Measurements from ENCODE around the gene CNTROB.

CNTROB gene

DNA sequence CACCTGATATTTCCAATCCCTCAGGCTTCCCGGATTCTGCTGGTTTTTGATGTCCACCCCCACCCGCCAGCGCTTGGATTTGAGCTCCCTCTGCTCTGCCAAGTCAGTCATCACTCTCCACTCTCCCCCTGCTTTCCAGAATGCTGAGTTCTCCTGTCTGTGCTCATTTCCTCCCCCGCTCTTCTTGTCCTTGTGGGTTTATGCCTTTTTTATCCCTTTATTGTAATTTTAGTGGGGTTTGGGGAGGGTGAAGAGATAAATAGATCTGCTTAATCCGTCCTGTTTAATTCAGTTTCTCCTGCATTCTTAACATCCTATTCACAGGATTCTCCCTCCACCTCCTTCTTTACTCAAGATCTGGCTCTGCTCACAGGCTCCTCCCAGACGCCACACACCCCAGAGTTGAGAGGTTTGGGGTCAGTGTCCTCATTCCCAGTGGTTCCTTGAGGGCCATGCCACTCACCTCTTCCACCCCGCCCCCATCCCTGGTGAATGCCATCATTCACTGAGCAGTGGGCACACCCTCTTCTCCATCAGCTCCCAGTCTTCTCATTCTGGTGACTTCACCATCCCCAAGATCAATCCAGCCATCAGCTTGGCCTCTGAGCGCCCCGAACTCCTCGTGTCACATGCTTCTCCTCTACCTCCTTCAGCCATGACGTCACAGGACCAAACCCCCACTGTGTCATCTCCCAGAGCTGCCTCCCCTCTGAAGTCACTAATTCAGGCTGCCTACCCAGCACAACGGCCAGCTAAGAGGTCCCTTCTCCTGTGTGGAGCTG lies 55.3 kb downstream of the CNTROB start:
- DNase-seq, result no peak

DNA sequence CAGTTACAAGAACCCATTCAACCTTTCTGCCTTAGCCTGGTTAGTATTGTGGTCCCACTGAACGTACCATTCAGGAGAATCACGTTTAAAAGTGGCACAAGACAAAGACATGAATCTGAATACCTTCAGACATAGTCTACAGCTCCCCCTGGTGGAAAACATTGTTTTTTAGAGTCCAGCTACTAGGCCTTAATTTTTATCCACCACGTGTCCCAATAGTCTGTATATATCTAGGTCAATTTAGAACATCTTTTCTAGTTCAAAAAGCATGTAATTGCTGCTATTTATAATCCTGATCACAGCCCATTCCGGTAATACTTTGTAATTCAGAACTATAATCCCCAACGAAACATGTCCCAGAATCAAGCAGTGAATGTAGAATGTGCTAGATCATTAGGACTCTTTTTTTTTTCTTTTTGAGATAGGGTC lies 56.8 kb downstream of the CNTROB start:
- DNase-seq, result peak; percentile 77

DNA sequence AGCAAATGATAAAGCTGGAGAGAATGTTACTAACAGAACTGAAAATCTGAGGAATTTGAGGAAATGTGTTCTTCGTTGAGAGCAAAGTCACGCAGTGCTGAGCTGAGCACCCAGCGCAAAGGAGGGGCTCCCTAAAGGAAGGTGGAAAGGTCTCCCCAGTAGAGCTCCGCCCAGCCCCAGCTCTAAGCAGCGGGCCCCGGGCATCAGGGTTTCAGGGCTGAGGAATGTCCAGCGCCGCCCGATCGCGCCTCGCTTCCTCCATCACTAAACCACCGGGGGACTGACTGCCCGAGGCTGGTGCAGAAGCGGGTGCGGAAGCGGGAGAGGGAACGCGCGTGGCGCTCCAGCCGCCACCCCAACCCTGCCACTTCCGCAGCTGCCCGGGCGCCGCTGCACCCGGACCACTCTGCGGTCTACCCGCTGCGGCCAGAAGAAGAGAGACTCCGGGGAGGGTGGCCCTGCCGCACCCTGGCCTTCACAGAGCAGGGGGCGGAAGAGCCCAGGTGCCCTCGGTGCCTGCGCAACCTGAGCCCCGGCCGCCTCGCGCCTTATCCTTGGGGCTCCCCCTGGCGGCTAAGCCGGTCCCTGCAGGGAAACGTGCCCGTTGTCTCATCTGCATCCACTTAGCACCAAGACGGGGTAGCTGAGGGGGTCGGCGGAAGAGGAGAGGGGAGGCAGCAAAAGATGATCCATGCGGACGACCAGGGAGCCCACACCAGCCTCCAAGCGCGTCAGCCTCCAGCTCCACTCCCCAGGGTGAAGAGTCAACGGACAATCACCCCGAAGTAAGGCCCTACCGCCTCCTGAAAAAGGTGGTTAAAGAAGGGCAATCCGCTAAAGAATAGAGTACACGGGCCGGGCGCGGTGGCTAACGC lies 58.0 kb downstream of the CNTROB start:
- peak; percentile 95 for DNase-seq

DNA sequence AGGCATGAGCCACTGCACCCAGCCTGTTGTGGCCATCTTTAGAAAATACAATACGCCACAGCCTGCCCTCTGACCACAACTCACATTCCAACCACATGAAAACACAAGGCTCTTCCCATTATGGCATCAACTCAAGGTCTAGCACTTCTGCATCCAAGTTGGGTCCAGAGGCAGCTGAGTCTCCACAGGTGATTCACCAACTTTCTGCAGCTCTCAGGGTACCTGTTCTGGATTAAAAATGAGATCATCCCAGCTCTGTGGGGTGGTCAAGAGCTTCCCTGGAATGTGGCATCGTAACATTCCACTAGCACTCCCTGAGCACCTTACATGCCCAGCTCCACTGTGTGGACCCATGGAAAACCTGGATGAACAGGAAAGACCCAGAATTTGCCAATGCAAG lies 60.5 kb downstream of the CNTROB start:
- DNase-seq, result no peak

DNA sequence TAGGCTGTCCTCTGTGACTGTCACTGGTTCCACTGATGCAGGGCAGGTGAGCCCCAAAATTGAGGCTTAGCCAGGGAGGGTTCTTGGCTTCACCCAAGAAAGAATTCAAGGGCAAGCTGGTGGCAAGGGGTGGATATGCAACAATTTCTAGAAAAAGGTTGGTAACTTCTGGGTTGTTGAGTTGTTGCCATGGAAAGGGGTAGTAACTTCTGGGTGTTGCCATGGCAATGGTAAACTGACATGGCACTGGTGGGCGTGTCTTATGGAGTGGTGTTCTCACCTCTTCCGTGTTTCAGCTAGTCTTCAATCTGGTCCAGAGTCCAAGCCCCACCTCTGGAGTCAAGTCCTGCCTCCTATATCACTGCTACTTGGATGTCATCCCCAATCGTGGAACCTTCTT lies 60.9 kb downstream of the CNTROB start:
- DNase-seq, result no peak

DNA sequence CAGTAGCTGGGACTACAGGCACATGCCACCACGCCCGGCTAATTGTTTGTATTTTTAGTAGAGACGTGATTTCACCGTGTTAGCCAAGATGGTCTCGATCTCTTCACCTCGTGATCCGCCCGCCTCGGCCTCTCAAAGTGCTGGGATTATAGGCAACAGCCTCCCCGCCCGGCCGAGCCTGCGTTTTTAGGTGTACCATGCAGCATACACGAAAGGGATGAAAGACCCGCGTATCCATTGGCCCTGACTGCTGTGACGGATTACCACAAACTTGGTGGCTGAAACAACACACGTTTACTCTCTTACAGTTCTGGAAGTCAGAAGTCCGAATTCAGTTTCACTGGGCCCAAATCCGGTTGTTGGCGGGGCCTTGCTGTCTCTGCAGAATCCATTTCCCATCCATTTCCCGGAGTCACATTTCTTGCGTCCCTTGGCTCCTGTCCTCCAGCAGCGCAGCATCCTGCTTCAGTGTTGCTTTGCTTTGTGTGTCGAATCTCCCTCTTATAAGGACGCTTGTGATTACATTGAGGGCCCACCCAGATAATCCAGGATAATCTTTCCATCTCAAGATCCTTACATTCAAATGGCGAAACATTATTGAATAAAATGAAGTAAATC lies 62.1 kb downstream of the CNTROB start:
- DNase-seq, result no peak

DNA sequence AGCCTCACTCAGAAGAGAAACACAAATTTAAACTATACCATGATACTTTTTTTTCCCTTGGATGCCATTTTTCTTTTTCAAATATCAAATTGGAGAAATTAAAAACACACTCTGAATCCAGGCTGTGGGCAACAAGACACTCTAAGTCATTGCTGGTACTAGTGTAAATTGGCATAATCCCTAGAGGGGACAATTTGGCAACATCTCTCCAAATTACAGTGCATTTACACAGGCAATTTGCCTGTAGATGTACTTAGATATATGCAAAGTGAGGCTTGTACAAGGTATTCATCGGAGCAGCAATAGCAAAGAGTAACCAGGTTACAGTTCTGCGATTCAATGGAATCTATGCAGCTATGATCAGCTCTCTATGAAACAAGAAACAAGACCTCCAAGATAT lies 63.7 kb downstream of the CNTROB start:
- no peak for DNase-seq

DNA sequence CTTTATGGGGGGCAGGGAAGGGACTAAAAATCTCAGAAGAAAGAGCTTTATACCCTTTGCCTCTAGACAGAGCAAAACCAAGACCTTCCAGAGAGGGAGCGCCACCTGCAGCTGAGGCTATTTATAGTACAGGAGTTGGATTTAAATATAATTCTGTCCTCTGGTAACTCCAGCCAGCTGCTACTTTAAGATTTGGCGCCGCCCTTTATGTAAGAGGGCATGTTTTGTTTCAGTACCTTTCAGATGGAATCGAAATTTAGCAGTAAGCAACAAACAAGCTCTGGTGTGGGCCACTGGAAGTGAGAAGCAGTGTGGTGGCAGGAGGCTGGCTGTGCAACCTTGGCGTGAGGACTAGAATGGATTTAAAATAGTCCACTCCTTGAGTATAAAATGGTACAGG lies 65.2 kb downstream of the CNTROB start:
- DNase-seq, result peak; percentile 27
